Tibial artery (tissue), 4 donors: ENCODE measurements around the gene RNF44.

Source experiments
- DNase-seq, 2 donors: peaks; one replicate each; pipeline ENCODE4 v3.0.0-alpha.2; 2019
- H3K27ac ChIP-seq, 2 donors: fragments of 200-600 bp; sonication (generic) in 1 of 2; 1 replicate in 1 of 2; 2 replicates in 1 of 2; pipeline ENCODE4 v1.5.1; 2018 to 2019; ENCODE audit warnings: mild to moderate bottlenecking in 1 of 2
- H3K27me3 ChIP-seq, 2 donors: fragments of 200-600 bp; sonication (generic) in 1 of 2; one replicate each; pipeline versions ENCODE4 v1.5.1 to v1.6.0; 2016 to 2019
- H3K36me3 ChIP-seq, 3 donors: fragments of 200-600 bp; sonication (generic) in 2 of 3; one replicate each; pipeline ENCODE4 v1.5.1; 2016 to 2019; ENCODE audit warnings: mild to moderate bottlenecking in 2 of 3
- H3K4me1 ChIP-seq, 4 donors: fragments of 200-600 bp; sonication (generic) in 2 of 4; 1 replicate in 3 of 4; 2 replicates in 1 of 4; pipeline ENCODE4 v1.5.1; 2016 to 2019
- H3K4me3 ChIP-seq, 2 donors: fragments of 200-600 bp; sonication (generic) in 1 of 2; 1 replicate in 1 of 2; 2 replicates in 1 of 2; pipeline ENCODE4 v1.5.1; 2018 to 2019; ENCODE audit warnings: mild to moderate bottlenecking in 2 of 2
- H3K9me3 ChIP-seq, 3 donors: fragments of 200-600 bp; sonication (generic) in 1 of 3; one replicate each; pipeline ENCODE4 v1.5.1; 2016 to 2019
- CTCF ChIP-seq, 2 experiments: fragments of 200-600 bp in 1 of 2; fragments of 450-650 bp in 1 of 2; IDR thresholded peaks; one replicate each; pipeline ENCODE4 v1.5.1; 2017 to 2019; ENCODE audit warnings: antibody characterized with exemption in 2 of 2, mild to moderate bottlenecking in 1 of 2, moderate library complexity in 1 of 2
- intact Hi-C: fragments of 100-400 bp; cut with DNase I; formaldehyde crosslinking; loops from one replicate; pipeline ENCODE4 v1.15.0; 2023; ENCODE audit warnings: low total_unique reads

RNF44 gene

GRCh38 chr5:176526462-176526861 is 10.7 kb downstream of the RNF44 start:
- Histone ChIP-seq H3K9me3 (no peaks in the 10 kb centered on the region), H3K27ac (no peak overlapping the region), H3K27me3 (no peaks in the 10 kb centered on the region), H3K4me1 (no peaks in the 10 kb centered on the region), H3K36me3 (peaks cover 41 to 49% (median 46%) of the 10 kb centered on the region in 3 donors), H3K4me3 (no peak overlapping the region)
- intact Hi-C loops: no loop called here
- TF ChIP-seq CTCF (IDR thresholded peaks at IDR 0.05): no peak
- no peak for DNase-seq

- DNase-seq: no peak
- no peak overlapping the region for H3K4me3 ChIP-seq
- no peak overlapping the region for H3K27ac ChIP-seq
- TF ChIP-seq CTCF (IDR thresholded peaks at IDR 0.05): no peak
- H3K9me3 ChIP-seq: no peaks in the 10 kb centered on the region
- intact Hi-C loops: no loop called here
- H3K27me3 ChIP-seq: no peaks in the 10 kb centered on the region
- H3K4me1 ChIP-seq: no peaks in the 10 kb centered on the region
- H3K36me3 ChIP-seq: peaks cover 33 to 41% (median 38%) of the 10 kb centered on the region in 3 donors
These were observed 11.5 kb downstream of the RNF44 start for GRCh38 chr5:176525677-176526076.

GRCh38 chr5:176524987-176525386 is 12.2 kb downstream of the RNF44 start:
- intact Hi-C loops: no loop called here
- TF ChIP-seq CTCF (IDR thresholded peaks at IDR 0.05): no peak
- H3K4me1 ChIP-seq: no peaks in the 10 kb centered on the region
- DNase-seq: no peak
- no peak overlapping the region for H3K27ac ChIP-seq
- H3K27me3 ChIP-seq: peaks cover 0 to 2% of the 10 kb centered on the region in 2 donors
- no peaks in the 10 kb centered on the region for H3K9me3 ChIP-seq
- H3K36me3 ChIP-seq: peaks cover 29 to 34% (median 31%) of the 10 kb centered on the region in 3 donors
- no peak overlapping the region for H3K4me3 ChIP-seq

- Histone ChIP-seq H3K36me3 (peaks cover 21 to 26% (median 22%) of the 10 kb centered on the region in 3 donors), H3K27ac (no peak overlapping the region), H3K4me3 (no peak overlapping the region), H3K4me1 (no peaks in the 10 kb centered on the region), H3K27me3 (peaks cover 0 to 2% of the 10 kb centered on the region in 2 donors), H3K9me3 (no peaks in the 10 kb centered on the region)
- TF ChIP-seq CTCF (IDR thresholded peaks at IDR 0.05): no peak
- intact Hi-C loops: no loop called here
- no peak for DNase-seq
These were observed 13.1 kb downstream of the RNF44 start for GRCh38 chr5:176524138-176524537.

GRCh38 chr5:176521699-176522263 is 15.4 kb downstream of the RNF44 start:
- H3K9me3 ChIP-seq: no peaks in the 10 kb centered on the region
- intact Hi-C loops: no loop called here
- H3K27ac ChIP-seq: no peak overlapping the region
- H3K4me3 ChIP-seq: no peak overlapping the region
- DNase-seq: no peak
- H3K27me3 ChIP-seq: peaks cover 0 to 2% of the 10 kb centered on the region in 2 donors
- TF ChIP-seq CTCF (IDR thresholded peaks at IDR 0.05): no peak
- H3K4me1 ChIP-seq: no peaks in the 10 kb centered on the region
- peaks cover 0 to 2% (median 0%) of the 10 kb centered on the region in 3 donors for H3K36me3 ChIP-seq

- H3K9me3 ChIP-seq: no peaks in the 10 kb centered on the region
- no peak for TF ChIP-seq CTCF (IDR thresholded peaks at IDR 0.05)
- no peak overlapping the region for H3K4me3 ChIP-seq
- H3K27ac ChIP-seq: no peak overlapping the region
- peaks cover 0 to 2% of the 10 kb centered on the region in 2 donors for H3K27me3 ChIP-seq
- H3K4me1 ChIP-seq: no peaks in the 10 kb centered on the region
- no peaks in the 10 kb centered on the region for H3K36me3 ChIP-seq
- intact Hi-C loops: no loop called here
- no peak for DNase-seq
These were observed 15.9 kb downstream of the RNF44 start for GRCh38 chr5:176521286-176521685.
